GM19043 (cell line): ENCODE measurements around the gene DHX8.
"Not testable (repeated sequence)": the region's sequence is repeated elsewhere in the genome, so short reads cannot be mapped to it uniquely, and the experiment has no call there.

Source experiments
- ATAC-seq: cut with Tn5 transposase; IDR thresholded peaks from one replicate; pipeline ENCODE4 v1.9.1; 2021; ENCODE audit warnings: low read depth; ENCODE audit not compliant: unreplicated experiment

Gene DHX8

DNA sequence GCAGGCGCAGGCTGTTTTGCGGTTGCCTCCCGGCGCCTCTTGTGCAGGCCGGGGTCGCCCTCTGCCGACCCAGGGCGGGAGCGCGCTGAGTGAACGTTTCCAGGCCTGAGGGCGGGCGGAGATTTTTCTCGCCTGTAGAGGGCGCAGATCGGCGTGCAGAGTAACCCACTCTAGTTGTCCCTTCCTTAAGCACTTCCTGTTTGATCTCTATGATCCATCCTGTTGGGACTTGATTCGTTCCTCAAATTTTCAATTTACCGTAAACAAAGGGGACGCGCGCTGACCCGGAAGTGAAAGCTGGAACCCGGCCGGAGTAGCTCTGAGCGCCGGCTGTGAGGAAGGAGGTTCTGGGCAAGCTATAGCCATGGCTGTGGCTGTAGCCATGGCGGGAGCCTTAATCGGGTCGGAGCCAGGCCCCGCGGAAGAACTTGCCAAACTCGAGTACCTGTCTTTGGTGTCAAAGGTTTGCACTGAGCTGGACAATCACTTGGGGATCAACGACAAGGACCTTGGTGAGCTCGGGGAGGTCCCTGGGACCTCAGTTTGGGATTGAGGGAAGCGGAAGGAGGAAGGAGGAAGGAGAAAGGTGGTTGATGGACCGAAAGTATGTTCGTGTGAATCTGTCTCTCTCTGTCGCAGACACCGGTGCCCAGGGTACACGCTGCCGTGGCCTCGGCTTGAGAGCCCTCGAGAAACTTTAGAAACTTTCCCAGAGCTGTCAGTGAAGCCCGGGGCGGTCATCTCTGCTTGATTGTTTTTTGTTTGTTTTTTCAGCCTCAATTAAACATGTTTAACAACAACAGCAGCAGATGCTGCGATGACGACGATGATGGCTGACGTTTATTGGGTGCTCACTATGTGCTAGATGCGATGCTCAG, at the start of gene DHX8:
Gene DHX8, plus strand, starts transcription at position 302 of the 878 bp plus-strand sequence. Its CDS starts 63 bp downstream, at position 365.
- peak; percentile 89 for ATAC-seq

DNA sequence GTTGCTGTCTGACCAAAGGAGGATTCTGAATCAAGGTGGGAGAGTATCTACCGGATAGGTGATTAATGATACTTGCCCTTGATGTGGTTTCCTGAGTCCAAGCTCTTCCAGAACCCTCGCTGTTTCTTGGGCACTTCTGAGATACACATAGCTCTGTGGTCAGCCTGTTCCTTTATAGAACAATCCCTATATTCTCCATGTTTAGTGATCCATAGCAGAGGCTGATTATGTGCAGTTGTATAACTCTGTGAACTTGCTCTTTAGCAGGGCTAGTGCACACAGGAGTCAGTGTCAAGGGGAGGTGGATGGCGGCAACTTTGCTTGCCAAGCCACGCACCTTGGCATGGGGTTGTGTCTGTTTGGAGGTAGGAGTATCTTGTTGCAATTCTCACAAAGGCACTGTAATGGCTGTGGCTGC, 48.9 kb upstream of the DHX8 start:
- ATAC-seq, result no peak

GRCh38 chr17:43437756-43438155, 46.0 kb upstream of the DHX8 start:
- ATAC-seq, result no peak

DNA sequence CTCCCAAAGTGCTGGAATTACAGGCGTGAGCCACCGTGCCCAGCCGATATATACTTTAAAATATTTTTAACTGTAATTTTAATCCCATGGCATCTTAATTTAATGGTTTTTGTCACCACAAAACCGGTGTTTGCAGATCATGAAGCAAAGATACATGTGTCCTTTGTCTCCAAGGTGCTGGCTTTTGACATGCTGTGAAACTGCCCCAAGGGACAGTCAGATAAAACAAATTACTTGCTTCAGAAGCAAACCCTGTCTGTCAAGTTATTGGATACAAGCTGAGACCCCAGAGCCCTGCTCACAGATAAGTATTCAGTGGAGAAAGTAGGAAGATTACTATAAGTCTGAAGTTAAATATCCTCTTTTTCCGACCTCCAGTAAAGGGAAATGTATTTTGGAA, 45.1 kb upstream of the DHX8 start:
- ATAC-seq, result no peak

- no peak for ATAC-seq
Measured at GRCh38 chr17:43439041-43439440, 44.7 kb upstream of the DHX8 start.

DNA sequence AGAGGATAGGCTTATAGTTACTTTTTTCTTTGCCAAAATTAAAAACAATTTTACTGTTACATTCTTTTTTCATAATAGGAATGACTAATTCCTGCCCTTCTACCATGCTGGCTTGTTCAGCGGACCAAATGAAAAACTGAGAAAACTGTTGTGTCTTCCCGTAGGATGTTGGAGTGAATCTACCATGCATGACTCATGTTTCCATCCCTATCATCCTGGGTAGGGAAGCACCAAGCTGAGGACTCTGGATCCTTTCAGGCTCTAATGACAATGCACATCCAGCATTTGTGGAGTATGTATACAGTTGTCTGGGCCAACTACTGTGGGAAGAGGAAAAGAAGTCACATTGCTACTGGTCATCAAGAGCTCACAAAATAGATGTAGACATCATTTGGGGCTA, 41.1 kb upstream of the DHX8 start:
- no peak for ATAC-seq

- no peak for ATAC-seq
Measured at GRCh38 chr17:43443381-43443780, 40.4 kb upstream of the DHX8 start.

DNA sequence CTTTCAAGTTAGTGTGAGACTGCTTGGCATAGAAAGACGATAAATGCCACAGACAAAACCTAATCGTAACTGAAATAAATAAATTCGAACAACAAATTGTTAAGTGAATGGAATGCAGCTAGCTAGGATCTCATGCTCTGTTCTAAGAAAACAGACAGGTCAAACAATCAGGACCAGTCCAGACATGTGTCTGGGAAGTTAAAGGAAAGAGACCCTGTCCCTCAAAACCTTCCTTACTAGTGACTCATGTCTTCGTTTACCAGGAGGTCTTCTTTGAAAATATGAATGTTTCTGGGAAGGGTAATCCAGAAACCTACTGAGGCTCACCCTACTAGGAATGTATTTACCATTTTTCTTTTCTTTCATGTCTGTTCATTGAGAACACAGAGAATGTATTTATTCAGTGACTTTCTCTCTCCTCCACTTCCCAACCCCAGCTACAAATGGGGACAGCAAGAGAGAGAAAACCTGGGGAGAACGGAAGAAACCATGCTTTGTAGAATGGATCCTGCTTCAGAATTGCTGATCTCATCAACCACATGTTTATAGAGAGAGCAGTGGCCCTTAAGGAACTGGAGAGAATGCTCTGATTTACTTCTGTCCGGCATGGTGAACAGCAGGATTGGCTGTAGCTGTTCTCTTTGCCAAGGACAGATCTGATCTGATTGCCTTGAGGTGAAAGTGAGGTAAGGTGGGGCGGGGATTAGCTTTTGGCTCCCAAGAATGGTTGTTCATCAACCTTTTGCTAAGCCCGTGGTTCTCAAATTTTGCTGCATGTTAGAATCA, 39.4 kb upstream of the DHX8 start:
- no peak for ATAC-seq

- no peak for ATAC-seq
Measured at GRCh38 chr17:43445009-43445589, 38.7 kb upstream of the DHX8 start.

DNA sequence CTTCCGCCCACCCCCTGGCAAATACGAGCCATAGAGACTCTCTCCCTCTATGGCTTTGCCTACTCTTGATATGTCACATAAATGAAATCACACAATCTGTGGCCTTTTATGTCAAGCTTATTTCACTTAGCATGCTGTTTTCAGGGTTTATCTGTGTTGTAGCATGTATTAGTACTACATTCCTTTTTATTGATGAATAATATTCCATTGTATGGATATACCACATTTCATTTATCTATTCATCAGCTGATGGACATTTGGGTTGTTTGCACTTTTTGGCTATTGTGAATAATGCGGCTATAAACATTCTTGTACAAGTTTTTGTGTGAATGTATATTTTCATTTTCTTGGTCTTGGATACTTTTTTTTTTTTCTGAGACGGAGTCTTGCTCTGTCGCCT, 37.0 kb upstream of the DHX8 start:
- no peak for ATAC-seq

GRCh38 chr17:43448720-43449469, 34.9 kb upstream of the DHX8 start:
- no peak for ATAC-seq

DNA sequence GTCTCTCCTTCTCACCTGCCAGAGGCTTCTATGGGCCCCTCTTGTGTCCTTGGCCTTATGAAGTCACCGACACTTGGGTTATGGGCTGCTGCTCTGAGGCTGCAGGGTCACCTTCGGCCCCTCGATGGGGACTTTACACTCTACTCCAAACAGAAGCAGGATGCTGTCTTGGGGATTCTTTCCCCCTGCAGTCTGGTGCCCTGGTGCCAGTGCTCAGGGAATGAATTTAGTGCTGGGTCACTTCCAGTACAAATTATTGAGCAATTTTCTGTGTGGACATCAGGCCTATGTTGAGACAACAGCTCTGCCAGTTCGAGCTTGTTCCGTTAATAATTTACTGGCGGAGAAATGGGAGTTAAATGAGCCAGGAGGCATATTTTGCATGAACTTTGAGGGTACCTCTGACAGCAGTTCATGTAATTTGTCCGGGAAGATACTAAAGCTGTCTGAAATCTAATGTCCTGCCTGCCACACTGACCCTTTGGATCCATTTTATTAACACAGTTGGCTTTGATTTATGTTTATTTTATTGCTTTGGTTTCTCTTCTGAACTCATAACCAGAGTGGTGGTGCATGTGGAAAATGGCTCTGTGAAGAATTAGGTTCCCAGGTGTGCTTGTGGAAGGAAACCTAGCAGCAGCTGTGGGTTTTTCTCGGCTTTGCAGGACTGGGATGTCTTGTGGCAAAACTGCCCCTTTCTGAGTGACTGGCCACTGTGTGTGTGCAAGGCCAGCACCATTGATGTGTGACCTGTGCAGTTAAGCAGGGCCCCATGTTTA, 34.1 kb upstream of the DHX8 start:
- ATAC-seq, result no peak

GRCh38 chr17:43450791-43451190, 33.0 kb upstream of the DHX8 start:
- ATAC-seq, result not testable (repeated sequence)

- ATAC-seq, result not testable (repeated sequence)
Measured at GRCh38 chr17:43451741-43452140, 32.0 kb upstream of the DHX8 start.

- ATAC-seq, result no peak
Measured at GRCh38 chr17:43453331-43453812, 30.4 kb upstream of the DHX8 start.

DNA sequence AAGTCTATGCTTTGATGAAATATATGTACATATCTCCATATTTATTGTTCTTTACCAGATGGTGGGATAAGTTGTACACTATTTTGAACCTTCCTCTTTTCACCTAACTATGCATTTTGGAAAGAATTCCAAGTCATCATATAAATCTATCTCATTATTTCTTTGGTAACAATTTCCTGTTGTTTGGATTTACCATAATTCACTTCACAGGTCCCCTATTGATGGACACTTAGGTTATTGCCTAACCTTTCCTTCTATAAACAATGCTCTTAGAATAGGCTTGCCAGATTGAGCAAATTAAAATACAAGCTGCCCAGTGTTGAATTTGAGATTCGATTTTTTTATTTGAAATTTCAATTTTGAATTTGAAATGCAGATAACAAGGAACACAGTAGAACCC, 28.9 kb upstream of the DHX8 start:
- no peak for ATAC-seq

DNA sequence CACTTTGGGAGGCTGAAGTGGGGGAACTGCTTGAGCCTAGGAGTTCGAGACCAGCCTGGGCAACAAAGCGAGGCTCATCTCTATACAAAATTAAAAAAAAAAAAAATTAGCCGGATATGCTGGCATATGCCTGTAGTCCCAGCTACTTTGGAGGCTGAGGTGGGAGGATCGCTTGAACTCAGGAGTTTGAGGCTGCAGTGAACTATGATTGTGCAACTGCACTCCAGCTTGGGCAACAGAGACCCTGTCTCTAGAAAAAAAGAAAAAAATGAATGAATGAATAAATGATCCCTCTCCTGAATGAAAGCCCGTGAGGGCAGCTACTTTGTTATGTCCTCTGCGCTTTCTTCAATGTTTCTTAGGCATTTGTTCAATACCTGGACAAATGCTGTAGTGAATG, 27.7 kb upstream of the DHX8 start:
- no peak for ATAC-seq

DNA sequence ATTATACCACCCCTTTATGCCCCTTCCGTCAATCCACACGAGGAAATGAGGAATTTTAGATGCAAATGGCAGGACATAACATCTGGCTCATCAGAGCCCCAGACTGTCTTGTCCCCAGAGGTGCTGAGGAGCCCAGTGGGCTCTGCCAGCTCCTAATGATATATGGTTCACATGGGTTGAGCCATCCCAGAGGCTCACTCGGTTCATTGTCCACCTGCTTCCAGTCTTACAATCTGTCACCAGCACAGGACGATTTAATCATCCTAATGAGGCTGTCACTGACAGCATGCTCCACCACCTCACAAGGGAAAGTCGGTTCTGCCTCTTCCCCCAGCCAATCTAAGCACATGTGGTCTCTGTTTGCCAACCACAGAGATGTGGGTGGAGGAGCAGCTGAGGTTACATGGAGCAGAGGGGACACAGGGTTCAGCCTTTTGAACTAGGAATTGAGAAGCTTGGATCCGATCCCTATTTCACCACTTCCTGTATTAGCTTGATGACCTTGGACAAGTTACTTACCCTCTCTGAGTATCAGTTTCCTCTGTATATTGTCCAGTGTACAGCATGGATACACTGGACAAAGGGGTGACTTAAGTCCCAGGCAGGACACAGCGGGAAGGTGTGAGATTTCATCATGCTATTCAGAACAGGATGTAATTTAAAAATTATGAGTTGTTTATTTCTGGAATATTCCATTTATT, 27.0 kb upstream of the DHX8 start:
- ATAC-seq, result no peak

DNA sequence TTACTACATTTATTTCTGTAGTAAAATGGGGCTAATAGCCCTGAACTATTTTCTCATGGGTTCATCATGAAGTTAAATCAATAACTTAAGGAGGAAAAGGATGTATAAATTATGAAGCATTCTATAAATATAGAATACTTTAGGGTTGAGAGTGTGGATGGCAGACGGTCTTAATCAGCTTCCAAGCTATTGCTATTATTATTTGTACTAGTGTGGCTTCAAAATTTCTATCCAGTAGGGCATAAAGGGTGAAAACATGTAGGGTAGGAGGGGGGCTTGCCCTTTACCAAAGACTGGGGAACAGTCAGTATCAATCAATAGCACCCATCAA, 26.4 kb upstream of the DHX8 start:
- no peak for ATAC-seq
